Testis (tissue), 3 donors: ENCODE measurements around the gene ZNF71. TPM values are rescaled to one million over a fixed set of nuclear protein-coding genes. Genes with fewer than 3 reads are reported as not detected.

ENCODE experiments used
- DNase-seq: peaks from one replicate; pipeline ENCODE4 v3.0.0-alpha.2; 2019
- H3K27ac ChIP-seq, 2 donors: fragments of 200-600 bp; sonication (generic); one replicate each; pipeline ENCODE4 v1.5.1; 2019
- H3K27me3 ChIP-seq: fragments of 200-600 bp; sonication (generic); one replicate; pipeline ENCODE4 v1.5.1; 2019
- H3K36me3 ChIP-seq: fragments of 200-600 bp; sonication (generic); one replicate; pipeline ENCODE4 v1.5.1; 2017; ENCODE audit warnings: low read depth; ENCODE audit errors: missing control alignments
- H3K4me1 ChIP-seq: fragments of 200-600 bp; sonication (generic); one replicate; pipeline ENCODE4 v1.5.1; 2019
- H3K4me3 ChIP-seq, 2 donors: fragments of 200-600 bp; sonication (generic); one replicate each; pipeline ENCODE4 v1.5.1; 2017 to 2019
- H3K9me3 ChIP-seq: fragments of 200-600 bp; sonication (generic); one replicate; pipeline ENCODE4 v1.5.1; 2017
- POLR2A ChIP-seq: fragments of 450-650 bp; IDR thresholded peaks from one replicate; pipeline ENCODE4 v1.6.1; 2017; ENCODE audit warnings: antibody characterized with exemption, mild to moderate bottlenecking, moderate library complexity
- WGBS, 2 donors: methylation state at CpG; one replicate each; pipeline ENCODE4 v1.1.5; 2018; 5-methylcytosine and 5-hydroxymethylcytosine counted together
- intact Hi-C: fragments of 100-400 bp; cut with DNase I; formaldehyde crosslinking; loops from one replicate; pipeline ENCODE4 v1.15.1; 2023; ENCODE audit warnings: low total_unique reads
- polyA plus RNA-seq: library from polyadenylated mRNA; stranded (reverse); fragments of 350-450 nt; fragmentation: Illumina TruSeq; extraction: RNeasy Lipid Tissue Mini Kit (QIAGEN cat#74804); gene quantifications from one replicate; pipeline ENCODE4 v1.2.3, GENCODE V29; 2014; ENCODE audit warnings: low read depth, low replicate concordance; ENCODE audit not compliant: insufficient read depth
- total RNA-seq, 2 donors: library from RNA; depleted of rRNA; stranded (reverse); fragments of >200 nt; gene quantifications; one replicate each; pipeline ENCODE4 v1.2.3, GENCODE V29; 2016
- TF ChIP-seq, protein P1 (sequence below), 3 experiments: fragments of 450-650 bp in 2 of 3; fragments of 200-600 bp in 1 of 3; sonication (generic) in 1 of 3; IDR thresholded peaks; one replicate each; pipeline ENCODE4 v1.5.1; 2016 to 2019; ENCODE audit warnings: antibody characterized with exemption in 3 of 3, mild to moderate bottlenecking in 2 of 3, moderate library complexity in 1 of 3

The ZNF71 gene
- total and polyA plus RNA-seq, 3 donors from 2014 or later: 7.2 to 19.6 (median 18.3) TPM

DNA sequence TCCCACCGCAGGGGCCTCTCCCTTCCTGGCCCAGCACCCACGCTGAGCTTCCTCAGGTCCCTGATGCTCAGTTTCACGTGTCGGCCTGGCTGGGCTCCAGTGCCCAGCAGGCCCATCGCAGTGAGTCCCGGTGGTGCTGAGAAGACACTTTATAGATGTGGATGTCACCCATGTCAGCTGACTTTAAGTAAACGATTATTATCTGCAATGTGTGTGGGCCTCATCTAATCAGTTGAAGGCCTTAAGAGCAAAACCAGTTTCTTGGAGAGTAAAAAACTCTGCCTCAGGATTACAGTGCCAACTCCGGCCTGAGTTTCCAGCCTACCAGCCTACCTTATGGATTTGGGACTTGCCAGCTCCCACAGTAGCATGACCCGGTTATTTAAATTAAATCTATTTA is 30.6 kb downstream of the ZNF71 start:
- H3K4me1 ChIP-seq: no peaks in the 10 kb centered on the region
- no peak overlapping the region for H3K27ac ChIP-seq
- no peaks in the 10 kb centered on the region for H3K36me3 ChIP-seq
- DNase-seq: no peak
- WGBS, 2 donors: 92 to 93% methylated on average over 9 of the region's 9 CpGs
- H3K4me3 ChIP-seq: no peak overlapping the region
- H3K27me3 ChIP-seq: no peaks in the 10 kb centered on the region
- no peaks in the 10 kb centered on the region for H3K9me3 ChIP-seq
- no peak for TF ChIP-seq POLR2A
- TF ChIP-seq, protein P1, sequence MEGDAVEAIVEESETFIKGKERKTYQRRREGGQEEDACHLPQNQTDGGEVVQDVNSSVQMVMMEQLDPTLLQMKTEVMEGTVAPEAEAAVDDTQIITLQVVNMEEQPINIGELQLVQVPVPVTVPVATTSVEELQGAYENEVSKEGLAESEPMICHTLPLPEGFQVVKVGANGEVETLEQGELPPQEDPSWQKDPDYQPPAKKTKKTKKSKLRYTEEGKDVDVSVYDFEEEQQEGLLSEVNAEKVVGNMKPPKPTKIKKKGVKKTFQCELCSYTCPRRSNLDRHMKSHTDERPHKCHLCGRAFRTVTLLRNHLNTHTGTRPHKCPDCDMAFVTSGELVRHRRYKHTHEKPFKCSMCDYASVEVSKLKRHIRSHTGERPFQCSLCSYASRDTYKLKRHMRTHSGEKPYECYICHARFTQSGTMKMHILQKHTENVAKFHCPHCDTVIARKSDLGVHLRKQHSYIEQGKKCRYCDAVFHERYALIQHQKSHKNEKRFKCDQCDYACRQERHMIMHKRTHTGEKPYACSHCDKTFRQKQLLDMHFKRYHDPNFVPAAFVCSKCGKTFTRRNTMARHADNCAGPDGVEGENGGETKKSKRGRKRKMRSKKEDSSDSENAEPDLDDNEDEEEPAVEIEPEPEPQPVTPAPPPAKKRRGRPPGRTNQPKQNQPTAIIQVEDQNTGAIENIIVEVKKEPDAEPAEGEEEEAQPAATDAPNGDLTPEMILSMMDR (IDR thresholded peaks at IDR 0.05): no peak
- intact Hi-C loops: no loop called here

DNA sequence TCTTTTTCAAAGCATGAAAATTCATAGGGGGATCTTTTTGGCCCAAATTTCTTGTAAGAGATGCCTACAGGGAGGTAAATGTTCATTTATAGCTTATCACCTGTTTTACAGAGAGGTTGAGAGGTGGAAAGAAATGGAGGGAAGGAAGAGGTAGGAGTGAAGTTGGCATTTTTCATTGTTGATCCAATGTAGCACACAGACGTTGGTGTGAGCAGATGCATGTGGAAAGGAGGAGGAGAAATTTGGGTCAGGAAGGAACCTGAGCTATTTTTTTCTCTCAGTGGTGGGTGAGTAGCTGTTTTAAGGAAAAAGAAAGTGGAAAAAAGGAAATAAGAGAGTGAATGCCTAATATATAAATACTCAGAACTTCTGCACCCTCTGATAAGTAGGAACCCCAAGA is 37.9 kb downstream of the ZNF71 start:
- H3K27ac ChIP-seq: no peak overlapping the region
- no peaks in the 10 kb centered on the region for H3K36me3 ChIP-seq
- H3K4me1 ChIP-seq: no peaks in the 10 kb centered on the region
- no peaks in the 10 kb centered on the region for H3K9me3 ChIP-seq
- WGBS, 2 donors: 30 to 44% methylated on average over 1 of the region's 1 CpG
- no peak overlapping the region for H3K4me3 ChIP-seq
- no peak for DNase-seq
- intact Hi-C loops: no loop called here
- TF ChIP-seq, protein P1 (IDR thresholded peaks at IDR 0.05): no peak
- no peak for TF ChIP-seq POLR2A
- no peaks in the 10 kb centered on the region for H3K27me3 ChIP-seq

DNA sequence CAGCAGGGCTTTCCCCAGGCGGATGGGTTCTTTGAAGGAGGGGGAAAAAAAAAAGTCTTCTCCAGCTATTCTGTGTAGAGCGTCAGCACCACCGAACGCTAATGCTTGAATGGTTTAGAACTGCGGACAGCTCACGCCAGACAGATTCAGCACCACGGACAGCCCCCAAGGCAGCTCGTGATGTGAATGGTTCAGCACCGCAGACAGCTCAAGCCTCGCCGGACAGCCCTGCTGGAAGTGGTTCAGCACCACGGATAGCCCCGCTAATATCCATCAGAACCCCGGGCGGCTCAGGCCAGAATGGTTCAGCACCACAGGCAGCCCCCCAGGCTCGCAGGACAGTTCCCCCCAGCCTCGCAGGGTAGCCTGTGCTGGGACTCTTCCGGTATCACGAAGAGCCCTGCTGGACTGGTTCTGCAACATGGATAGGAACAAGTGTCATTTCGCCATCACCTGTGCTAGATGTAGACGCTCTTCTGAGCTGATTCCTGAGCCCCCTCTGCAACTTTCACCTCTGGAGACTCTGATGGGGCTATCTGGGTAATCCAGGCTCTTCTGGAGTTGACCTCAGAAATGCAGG is 43.0 kb downstream of the ZNF71 start:
- DNase-seq: peak; percentile 97
- Histone ChIP-seq H3K36me3 (no peaks in the 10 kb centered on the region), H3K27ac (no peak overlapping the region), H3K4me1 (no peaks in the 10 kb centered on the region), H3K27me3 (no peaks in the 10 kb centered on the region), H3K9me3 (no peaks in the 10 kb centered on the region), H3K4me3 (no peak overlapping the region)
- WGBS, 2 donors: 8 to 12% methylated on average over 5 to 21 of the region's 21 CpGs
- intact Hi-C loops: no loop called here
- TF ChIP-seq POLR2A: no peak
- TF ChIP-seq, protein P1 (IDR thresholded peaks at IDR 0.05): no peak

DNA sequence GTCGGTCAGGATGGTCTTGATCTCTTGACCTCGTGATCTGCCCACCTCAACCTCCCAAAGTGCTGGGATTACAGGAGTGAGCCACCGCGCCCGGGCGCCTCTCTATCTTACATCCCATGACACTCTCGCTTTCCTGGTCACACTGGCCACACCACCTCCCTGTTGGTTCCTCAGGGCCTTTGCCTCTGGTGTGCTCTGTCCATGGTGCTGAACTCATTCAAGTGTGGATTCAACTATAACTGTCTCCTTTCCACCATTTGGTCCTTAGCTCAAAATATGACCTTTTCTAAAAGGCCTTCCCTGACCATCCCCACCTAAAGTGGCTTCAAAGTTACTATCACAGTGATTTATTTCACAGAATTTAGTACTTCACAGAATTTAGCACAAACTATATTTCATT is 44.1 kb downstream of the ZNF71 start:
- no peak for TF ChIP-seq POLR2A
- TF ChIP-seq, protein P1 (IDR thresholded peaks at IDR 0.05): no peak
- Histone ChIP-seq H3K36me3 (no peaks in the 10 kb centered on the region), H3K9me3 (no peaks in the 10 kb centered on the region), H3K4me1 (no peaks in the 10 kb centered on the region), H3K4me3 (no peak overlapping the region), H3K27me3 (no peaks in the 10 kb centered on the region), H3K27ac (no peak overlapping the region)
- no peak for DNase-seq
- 24 to 30% methylated on average over 7 of the region's 7 CpGs for WGBS, 2 donors
- intact Hi-C loops: no loop called here
